GM21447 (cell line): ENCODE data around the gene ZFYVE26.

Source experiments
- ATAC-seq: cut with Tn5 transposase; IDR thresholded peaks from one replicate; pipeline ENCODE4 v1.9.1; 2021; ENCODE audit not compliant: unreplicated experiment

ZFYVE26 gene

GRCh38 chr14:67817750-67818438 is 1.5 kb upstream of the ZFYVE26 start:
- no peak for ATAC-seq

- no peak for ATAC-seq
These were observed 691 bp downstream of the ZFYVE26 start for GRCh38 chr14:67815573-67816225.

- ATAC-seq = no peak
These were observed 1.6 kb downstream of the ZFYVE26 start for GRCh38 chr14:67814821-67815220.

GRCh38 chr14:67806246-67806645 is 10.1 kb downstream of the ZFYVE26 start:
- no peak for ATAC-seq

DNA sequence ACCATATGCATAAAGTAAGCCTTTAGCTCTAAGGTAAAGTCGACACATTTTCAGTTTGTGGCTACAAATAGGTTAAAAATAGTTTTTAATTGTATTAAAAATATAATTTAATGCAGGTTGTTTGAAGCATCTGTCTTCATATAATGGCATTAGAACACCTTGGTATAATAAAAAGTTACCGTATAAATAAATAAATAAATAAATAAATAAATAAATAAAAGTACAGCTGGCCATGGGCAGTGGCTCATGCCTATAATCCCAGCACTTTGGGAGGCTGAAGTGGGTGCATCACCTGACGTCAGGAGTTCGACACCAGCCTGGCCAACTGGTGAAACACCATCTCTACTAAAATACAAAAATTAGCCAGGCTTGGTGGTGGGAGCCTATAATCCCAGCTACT is 15.6 kb downstream of the ZFYVE26 start:
- no peak for ATAC-seq

DNA sequence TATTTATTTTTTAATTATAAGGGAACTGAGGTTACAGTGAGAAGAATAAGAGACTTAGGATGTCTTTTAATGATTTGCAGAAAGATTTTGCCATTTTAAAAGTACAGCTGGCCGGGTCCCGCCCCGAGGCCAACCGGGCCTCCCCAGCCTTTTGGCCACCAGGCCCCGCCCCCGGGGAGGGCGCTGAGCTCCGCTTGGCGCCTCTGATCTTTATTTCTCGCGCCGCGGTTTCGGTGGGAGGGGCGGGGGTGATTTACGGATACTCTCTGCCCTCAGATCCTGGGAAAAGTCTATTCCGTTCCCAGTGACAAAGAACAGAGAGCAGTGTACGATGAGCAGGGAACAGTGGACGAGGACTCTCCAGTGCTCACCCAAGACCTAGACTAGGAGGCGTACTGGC is 17.7 kb downstream of the ZFYVE26 start:
- no peak for ATAC-seq

DNA sequence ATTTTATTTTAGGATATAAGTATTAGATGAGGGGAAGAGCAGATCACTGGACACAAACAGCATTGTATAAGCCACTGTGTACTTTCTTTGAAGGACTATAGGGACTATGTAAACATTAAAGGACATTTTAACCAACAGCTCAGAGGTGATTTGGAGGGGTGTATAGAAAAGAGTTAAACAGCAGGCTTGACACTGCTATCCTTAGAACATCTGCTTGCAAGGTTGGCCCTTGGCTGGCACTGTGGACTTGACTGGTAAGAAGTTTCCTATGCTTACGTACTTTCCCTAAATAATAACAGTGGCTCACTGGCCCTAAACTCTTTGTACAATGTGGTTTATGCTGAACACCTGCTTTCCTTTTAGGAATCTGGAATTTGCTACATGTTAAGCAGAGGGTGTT is 28.7 kb downstream of the ZFYVE26 start:
- no peak for ATAC-seq

GRCh38 chr14:67785270-67786109 is 30.9 kb downstream of the ZFYVE26 start:
- ATAC-seq = no peak

DNA sequence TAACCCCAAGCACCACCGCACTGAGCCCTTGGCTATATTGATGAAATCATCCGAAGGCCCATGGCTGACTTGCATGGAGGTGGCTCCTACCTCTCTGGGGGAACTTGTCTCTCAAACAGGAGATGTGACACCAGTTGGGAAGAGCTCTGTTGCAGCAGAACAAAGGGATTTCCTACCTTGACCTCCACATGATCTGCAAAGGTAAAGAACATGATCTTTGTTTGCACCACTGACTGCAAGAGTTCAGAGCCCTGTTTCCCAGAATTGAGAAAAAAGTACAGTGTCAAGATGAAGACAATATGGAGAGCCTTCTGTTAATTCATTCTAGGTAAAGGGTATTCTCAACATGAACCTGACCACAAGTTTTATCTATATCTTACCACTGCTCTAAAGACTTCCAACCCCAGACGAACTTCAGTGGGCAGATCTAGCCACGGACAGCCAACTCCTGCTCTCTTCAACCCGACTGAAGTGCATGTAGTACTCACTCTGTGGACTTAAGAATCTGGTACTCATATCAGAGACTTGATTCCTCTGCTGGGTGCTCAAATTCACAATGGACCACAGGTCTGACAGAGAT is 32.1 kb downstream of the ZFYVE26 start:
- ATAC-seq = no peak

DNA sequence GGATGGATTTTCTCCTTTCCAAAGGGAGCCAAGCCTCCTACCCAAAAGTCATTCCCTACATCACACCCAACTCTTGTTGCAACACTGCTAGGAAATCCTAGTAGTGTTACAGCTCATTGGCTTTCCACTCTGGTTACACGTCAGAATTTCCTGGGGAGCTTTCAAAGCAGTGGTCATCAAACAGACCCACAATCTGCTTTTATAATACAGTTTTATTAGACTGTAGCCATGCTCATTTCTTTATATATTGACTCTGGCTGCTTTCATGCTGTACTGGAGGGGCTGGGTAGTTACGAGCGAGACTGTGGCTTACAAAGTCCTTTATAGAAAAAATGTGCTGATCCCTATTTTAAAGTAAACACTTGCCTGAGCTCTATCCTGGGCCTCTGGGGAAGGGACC is 34.3 kb downstream of the ZFYVE26 start:
- ATAC-seq = no peak

- no peak for ATAC-seq
These were observed 37.6 kb downstream of the ZFYVE26 start for GRCh38 chr14:67778792-67779191.

DNA sequence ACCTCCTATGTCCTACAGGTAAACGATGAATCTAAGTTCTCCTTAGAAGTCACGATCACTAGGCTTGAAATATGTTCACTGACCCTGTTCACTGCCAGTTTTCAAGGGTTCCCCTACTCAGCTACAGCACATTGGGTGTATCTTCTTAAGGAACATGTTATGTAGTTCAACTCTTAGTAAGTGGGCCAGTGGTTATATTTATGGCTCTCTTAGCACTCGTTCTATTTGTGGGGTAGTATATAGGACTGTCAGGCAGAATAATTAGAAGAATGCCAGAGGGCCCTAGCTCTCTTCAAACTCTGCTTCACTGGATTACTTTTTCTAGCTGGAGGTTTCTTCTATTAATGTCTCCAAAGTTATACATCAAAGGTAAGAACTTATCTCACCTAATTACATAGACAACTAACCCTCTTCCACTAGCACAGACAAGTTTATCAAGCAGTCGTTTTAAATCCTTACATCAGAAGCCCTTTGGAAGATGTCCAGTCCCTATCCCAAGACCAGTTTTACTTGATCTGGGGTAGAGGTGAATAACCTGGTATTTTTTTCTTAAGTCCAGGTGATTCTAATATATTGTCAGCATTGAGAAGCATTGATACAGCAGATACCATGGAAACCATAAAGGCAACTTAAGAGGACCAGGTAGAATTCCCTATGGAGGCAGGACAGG is 39.6 kb downstream of the ZFYVE26 start:
- no peak for ATAC-seq

GRCh38 chr14:67773844-67774377 is 42.5 kb downstream of the ZFYVE26 start:
- no peak for ATAC-seq

DNA sequence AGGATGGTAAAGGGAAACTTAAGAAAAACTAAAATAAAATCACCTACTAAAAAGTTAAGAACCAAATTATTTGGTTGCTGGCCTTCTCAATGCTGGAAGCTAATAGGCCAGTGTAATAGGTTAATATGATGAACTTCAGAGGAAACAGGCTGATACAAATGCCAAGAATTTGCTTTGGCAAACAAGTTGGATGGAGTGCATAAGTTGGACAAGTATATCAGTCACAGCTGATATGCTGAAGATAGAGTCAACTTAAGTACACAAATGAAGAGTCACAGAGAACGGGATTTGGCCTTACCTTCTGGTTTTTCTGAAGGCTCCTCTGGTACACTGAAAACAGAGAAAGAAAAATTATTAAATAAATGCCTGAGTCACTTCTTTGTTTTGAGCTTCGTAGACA is 48.2 kb downstream of the ZFYVE26 start:
- no peak for ATAC-seq

DNA sequence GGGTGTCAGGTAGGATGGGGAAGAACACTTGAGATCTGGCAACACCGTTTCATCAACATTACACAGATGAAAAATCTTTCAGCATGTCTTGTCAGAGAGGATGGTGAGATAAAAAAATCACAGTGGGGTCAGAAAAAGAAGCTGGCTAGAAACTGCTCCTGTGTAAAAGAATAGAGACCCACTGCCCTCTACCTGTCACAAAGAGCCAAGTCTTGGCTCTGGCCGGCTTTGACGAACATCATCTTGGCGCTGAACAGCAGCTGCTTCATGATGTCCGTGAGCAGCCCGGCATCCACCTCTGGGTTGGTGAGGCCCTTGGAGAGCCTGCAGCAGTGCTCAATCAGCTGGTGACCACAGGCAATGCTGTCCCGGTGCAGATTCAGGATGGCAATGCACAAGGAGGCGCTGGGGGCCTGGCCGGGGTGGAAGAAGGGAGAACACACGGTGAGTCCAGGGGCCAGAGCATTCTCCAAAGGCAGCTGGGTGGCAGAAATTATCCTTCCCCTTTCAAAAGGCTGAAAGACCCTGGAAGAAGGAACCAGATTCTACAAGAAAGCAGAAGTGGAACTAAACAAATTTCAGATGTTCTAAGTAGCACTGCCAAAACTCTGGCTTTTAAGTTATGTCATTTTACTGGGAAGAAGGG is 50.2 kb downstream of the ZFYVE26 start:
- no peak for ATAC-seq

GRCh38 chr14:67765192-67765834 is 51.1 kb downstream of the ZFYVE26 start:
- no peak for ATAC-seq

DNA sequence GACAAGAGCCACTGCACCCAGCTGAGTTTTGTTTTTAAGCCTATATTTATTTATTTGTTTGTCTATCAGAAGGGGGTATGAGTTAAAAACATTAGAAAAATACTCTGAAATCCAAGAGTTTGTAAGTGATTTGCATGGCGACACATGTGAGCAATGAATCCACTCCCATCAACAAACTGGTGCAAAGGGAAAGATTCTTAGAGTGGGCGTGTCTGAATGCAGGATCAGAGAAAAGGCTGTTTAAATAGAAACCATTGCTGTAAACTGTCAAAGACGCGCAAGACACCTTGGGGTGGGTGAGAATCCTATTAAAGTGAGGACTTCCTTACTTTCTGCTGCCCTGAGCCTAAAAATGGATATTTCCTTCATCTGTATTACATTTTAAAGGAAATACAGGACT is 51.9 kb downstream of the ZFYVE26 start:
- ATAC-seq = no peak

DNA sequence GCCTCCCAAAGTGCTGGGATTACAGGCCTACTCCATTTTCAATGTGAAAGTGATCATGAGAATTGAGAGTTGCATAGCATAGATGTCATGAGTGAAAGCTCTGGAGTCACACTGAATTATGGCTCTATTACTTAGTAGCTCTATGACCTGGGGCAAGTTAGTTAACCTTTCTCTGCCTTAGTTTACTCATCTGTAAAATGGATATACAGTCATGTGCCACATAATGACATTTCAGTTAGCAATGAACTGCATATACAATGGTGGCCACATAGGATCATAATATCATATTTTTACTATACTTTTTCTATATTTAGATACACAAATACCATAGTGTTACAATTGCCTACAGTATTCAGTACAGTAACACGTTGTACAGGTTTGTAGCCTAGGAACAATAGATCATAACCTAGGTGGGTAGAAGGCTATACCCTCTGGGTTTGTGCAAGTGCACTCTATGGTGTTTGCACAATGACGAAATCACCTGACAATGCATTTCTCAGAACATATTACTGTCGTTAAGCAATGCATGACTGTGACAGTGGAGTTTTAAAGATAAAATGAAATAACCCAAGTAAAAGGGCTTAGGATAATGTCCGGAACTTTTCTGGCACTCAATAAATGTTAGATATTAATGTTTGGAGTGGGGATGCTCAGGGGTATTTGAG is 53.1 kb downstream of the ZFYVE26 start:
- no peak for ATAC-seq

- ATAC-seq = no peak
These were observed 54.3 kb downstream of the ZFYVE26 start for GRCh38 chr14:67762051-67762450.
